Heart right ventricle (tissue), 16 donors: ENCODE results near the gene ID2. TPM values are rescaled to one million over a fixed set of nuclear protein-coding genes. Genes with fewer than 3 reads are reported as not detected.
A peak's percentile ranks its signal among the peaks of the same experiment; 100 is the strongest.

Source experiments
- ATAC-seq, 8 donors: fragments of 200-7000 bp; cut with Tn5 transposase; one replicate each; pipeline ENCODE4 v1.9.1; 2020; ENCODE audit warnings: mild to moderate bottlenecking in 8 of 8, moderate library complexity in 8 of 8, moderate number of reproducible peaks in 1 of 8
- DNase-seq, 2 donors: peaks; one replicate each; pipeline ENCODE4 v3.0.0-alpha.2; 2020
- H3K27ac ChIP-seq, 10 donors: fragments of 200-600 bp; sonication (generic) in 2 of 10; one replicate each; pipeline versions ENCODE4 v1.5.0 to v1.8.0; 2020 to 2022; ENCODE audit warnings: mild to moderate bottlenecking in 3 of 10
- H3K27me3 ChIP-seq, 7 donors: fragments of 200-600 bp; one replicate each; pipeline ENCODE4 v1.8.0; 2021 to 2022; ENCODE audit warnings: mild to moderate bottlenecking in 2 of 7
- H3K36me3 ChIP-seq, 9 donors: fragments of 200-600 bp; sonication (generic) in 1 of 9; one replicate each; pipeline versions ENCODE4 v1.5.0 to v1.8.0; 2020 to 2022; ENCODE audit warnings: mild to moderate bottlenecking in 2 of 9
- H3K4me1 ChIP-seq, 9 donors: fragments of 200-600 bp; sonication (generic) in 1 of 9; one replicate each; pipeline versions ENCODE4 v1.5.0 to v1.8.0; 2020 to 2022; ENCODE audit warnings: mild to moderate bottlenecking in 4 of 9
- H3K4me3 ChIP-seq, 10 donors: fragments of 200-600 bp; sonication (generic) in 2 of 10; one replicate each; pipeline versions ENCODE4 v1.5.0 to v1.8.0; 2020 to 2022; ENCODE audit warnings: mild to moderate bottlenecking in 7 of 10, moderate library complexity in 2 of 10
- H3K9me3 ChIP-seq, 11 donors: fragments of 200-600 bp in 10 of 11; sonication (generic) in 2 of 11; one replicate each; pipeline versions ENCODE4 v1.5.0 to v1.8.0; 2013 to 2022; ENCODE audit warnings: mild to moderate bottlenecking in 2 of 11, control low read depth in 1 of 11, moderate library complexity in 1 of 11
- WGBS, 2 donors: extraction: QIAGEN DNeasy Blood & Tissue Kit; methylation state at CpG; one replicate each; pipeline ENCODE4 v1.1.7; 2013; ENCODE audit warnings: inconsistent platforms in 1 of 2; 5-methylcytosine and 5-hydroxymethylcytosine counted together
- intact Hi-C, 10 donors: fragments of 100-400 bp; cut with DNase I; formaldehyde crosslinking; loops; one replicate each; pipeline versions ENCODE4 v1.11.1 to v1.14.2; 2022
- polyA plus RNA-seq, 2 donors: library from polyadenylated mRNA; stranded (reverse); fragments of 200-250 nt; gene quantifications; one replicate each; pipeline ENCODE4 v1.2.3, GENCODE V29; 2013
- total RNA-seq, 10 donors: library from RNA; stranded (reverse); fragmentation: NEBNext Ultra II Directional in 3 of 10; extraction: Animal tissue kit (Norgen Biotek cat#: 25700) in 3 of 10; gene quantifications; one replicate each; pipeline versions ENCODE4 v1.2.1 to v1.2.4, GENCODE V29; 2021 to 2023
- TF ChIP-seq, protein P1 (sequence below), 9 donors: fragments of 200-600 bp; sonication (generic) in 2 of 9; IDR thresholded peaks; one replicate each; pipeline versions ENCODE4 v1.5.0 to v1.8.0; 2021 to 2022; ENCODE audit warnings: antibody characterized with exemption in 9 of 9, mild to moderate bottlenecking in 5 of 9, moderate library complexity in 1 of 9
- donor health status: Arrhythmogenic right ventricular cardiomyopathy.
- donor health status: ischemic (EF 13 %, LVEDD 7.1; RV severe dilation, severe dysfunction).
- donor health status: healthy with polysubstance abuse.
- donor health status: DM: no; HTN: yes; CAD: no.
- donor health status: DM: no; HTN: no; CAD: no.
- donor health status: ischemic (EF 25% LVEDD 6.9; RV normal size, moderate dysfunction).
- donor health status: ischemic (EF 25% LVEDD 5.7; RV mildly dilated, moderate dysfunction).
- donor health status: healthy.
- donor health status: DM: yes; HTN: yes; CAD: no.
- donor health status: Ischemic cardiomyopathy.
- donor health status: ischemic (EF 35%, LVEDD 5.7; RV mildly dilated, moderate dysfunction).
- donor health status: nonischemic (EF 11% LVEDD 7.7; RV severe dilation, severe dysfunction).
- donor health status: DM: yes; HTN: yes; CAD: no.
- donor health status: PGD.
- donor health status: ischemic (EF 29% LVEDD 5.4; RV normal size, mild dysfunction).
- donor health status: nonischemic (EF 23%, LVEDD 6.1; RV moderate dilation, normal function).

Gene ID2
- total and polyA plus RNA-seq, 12 donors, result 20.8 to 113 (median 28.5) TPM

DNA sequence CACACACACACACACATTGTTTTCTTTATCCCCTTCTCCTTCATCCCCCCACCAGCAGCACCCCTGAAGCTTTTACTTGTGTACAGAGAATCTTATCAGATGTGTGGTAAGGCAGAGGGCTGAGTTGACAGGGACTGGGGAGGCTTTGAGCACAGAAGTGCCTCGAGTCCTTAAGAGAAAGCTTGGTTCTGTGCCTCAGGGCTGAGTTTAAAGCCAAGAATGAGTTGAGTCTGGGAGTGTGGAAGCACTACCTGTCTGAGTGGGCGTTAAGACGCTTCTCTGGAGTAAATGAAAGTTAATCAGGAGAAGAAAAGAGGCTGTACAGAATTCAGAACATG lies 2.7 kb downstream of the ID2 start:
- DNase-seq (no peak), ATAC-seq (no peak)
- 38 to 49% methylated on average over 3 of the region's 3 CpGs for WGBS, 2 donors
- H3K27ac ChIP-seq, result peak overlapping the region; percentile 21 to 89 (median 73)
- H3K27me3 ChIP-seq, result no peaks in the 10 kb centered on the region
- intact Hi-C loops, result loop anchor here in 9 of 10 donors (2.0 to 10.0 kb wide), 18 partner anchors 140 to 1590 kb away; no protein-coding TSS in a partner anchor
- peaks cover 0 to 34% (median 20%) of the 10 kb centered on the region in 9 donors for H3K4me1 ChIP-seq
- TF ChIP-seq, protein P1, sequence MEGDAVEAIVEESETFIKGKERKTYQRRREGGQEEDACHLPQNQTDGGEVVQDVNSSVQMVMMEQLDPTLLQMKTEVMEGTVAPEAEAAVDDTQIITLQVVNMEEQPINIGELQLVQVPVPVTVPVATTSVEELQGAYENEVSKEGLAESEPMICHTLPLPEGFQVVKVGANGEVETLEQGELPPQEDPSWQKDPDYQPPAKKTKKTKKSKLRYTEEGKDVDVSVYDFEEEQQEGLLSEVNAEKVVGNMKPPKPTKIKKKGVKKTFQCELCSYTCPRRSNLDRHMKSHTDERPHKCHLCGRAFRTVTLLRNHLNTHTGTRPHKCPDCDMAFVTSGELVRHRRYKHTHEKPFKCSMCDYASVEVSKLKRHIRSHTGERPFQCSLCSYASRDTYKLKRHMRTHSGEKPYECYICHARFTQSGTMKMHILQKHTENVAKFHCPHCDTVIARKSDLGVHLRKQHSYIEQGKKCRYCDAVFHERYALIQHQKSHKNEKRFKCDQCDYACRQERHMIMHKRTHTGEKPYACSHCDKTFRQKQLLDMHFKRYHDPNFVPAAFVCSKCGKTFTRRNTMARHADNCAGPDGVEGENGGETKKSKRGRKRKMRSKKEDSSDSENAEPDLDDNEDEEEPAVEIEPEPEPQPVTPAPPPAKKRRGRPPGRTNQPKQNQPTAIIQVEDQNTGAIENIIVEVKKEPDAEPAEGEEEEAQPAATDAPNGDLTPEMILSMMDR (IDR thresholded peaks at IDR 0.05), result no peak
- peaks cover 0 to 7% (median 0%) of the 10 kb centered on the region in 9 donors for H3K36me3 ChIP-seq
- H3K9me3 ChIP-seq, result no peaks in the 10 kb centered on the region
- peak overlapping the region; percentile 54 to 96 (median 80) for H3K4me3 ChIP-seq

DNA sequence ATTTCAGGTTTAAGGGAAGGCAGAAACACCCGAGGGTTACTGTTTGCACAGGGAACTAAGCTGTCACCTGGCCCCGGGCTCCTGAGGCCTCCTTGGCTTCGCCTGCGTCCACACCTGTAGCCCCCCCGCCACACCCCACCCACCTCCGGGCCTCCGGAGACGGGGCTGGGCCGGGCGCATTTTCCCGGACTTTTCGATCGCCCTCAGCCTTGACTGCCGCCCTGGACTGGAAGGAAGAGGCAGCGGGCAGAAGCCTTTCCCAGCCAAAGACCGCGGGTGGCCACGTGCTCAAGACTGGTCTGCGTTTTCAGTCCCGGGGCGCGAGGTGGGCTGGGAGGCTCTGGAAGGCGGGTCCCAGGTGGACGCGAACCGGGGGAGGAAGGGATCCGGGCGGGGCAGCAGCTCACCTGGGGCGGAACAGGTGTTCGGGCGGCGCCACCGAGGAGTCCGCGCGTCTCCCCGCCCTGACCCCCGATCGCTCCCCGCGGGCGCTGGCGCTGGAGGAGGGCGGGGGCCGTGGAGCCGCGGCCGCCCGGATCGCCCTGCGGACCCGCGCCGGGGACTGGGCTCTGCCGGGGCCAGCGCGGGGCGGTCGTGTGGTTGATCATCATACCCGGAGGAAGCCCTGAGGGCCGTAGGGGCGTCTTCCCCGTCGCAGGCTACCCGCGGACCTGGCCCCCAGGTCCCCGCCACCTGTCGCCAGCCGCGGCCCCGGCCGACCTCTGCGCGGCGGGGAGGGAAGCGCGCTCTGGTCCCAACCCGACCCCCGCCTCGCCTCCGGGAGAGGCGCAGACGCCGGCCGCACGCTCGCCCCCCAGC lies 3.2 kb downstream of the ID2 start:
- intact Hi-C loops, result loop anchor here (1.0 to 10.0 kb wide), 22 partner anchors 140 to 1590 kb away; no protein-coding TSS in a partner anchor
- DNase-seq (peak; percentile 43 to 61), ATAC-seq (peak in 2 of 8 donors; percentile 3 to 7)
- 2 to 3% methylated on average over 67 to 87 of the region's 87 CpGs for whole genome bisulfite sequencing, 2 donors
- peaks cover 0 to 28% (median 18%) of the 10 kb centered on the region in 9 donors for H3K4me1 ChIP-seq
- no peaks in the 10 kb centered on the region for H3K27me3 ChIP-seq
- H3K9me3 ChIP-seq, result no peaks in the 10 kb centered on the region
- H3K27ac ChIP-seq, result peak overlapping the region; percentile 21 to 89 (median 73)
- TF ChIP-seq, protein P1 (IDR thresholded peaks at IDR 0.05), result no peak
- H3K4me3 ChIP-seq, result peak overlapping the region; percentile 54 to 96 (median 80)
- peaks cover 0 to 7% (median 0%) of the 10 kb centered on the region in 9 donors for H3K36me3 ChIP-seq

DNA sequence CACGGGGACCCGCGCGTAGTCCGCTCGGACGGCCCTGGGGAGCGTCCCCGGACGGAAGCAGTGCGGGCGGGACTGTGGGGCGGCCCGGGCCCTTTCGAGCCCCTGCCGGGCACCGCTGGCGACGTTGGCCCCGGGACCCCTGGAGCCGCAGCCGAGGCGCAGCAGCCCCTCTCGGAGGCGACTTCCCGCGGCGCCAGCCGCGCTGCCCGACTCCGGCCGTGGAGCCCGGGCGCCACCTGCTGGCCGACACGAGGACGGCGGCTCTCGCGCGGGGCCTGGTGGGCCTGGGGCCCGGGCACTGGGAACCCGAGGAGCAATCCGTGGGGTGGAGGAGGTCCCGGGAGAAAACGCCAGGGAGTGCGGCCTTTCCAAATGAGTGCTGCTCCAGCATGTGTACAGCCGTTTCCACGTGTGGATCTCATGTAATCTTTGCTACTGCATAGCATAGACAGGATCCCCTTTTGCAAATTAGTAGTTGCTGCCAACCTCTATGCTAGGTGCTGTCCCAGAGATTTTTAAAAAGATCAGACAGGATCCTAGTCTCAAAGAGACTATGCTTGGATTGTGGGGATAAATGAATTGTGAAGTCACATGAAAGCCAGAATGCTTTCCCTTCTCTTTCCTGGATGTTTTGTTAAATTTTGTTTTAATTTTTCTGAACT lies 4.0 kb downstream of the ID2 start:
- Histone ChIP-seq H3K36me3 (peaks cover 0 to 7% (median 0%) of the 10 kb centered on the region in 9 donors), H3K4me3 (peak overlapping the region; percentile 54 to 96 (median 80)), H3K9me3 (no peaks in the 10 kb centered on the region), H3K4me1 (peaks cover 0 to 21% (median 11%) of the 10 kb centered on the region in 9 donors), H3K27me3 (no peaks in the 10 kb centered on the region), H3K27ac (peak overlapping the region; percentile 21 to 89 (median 73))
- TF ChIP-seq, protein P1 (IDR thresholded peaks at IDR 0.05), result peak; percentile 93 to 100 (median 99)
- intact Hi-C loops, result loop anchor here (1.0 to 10.0 kb wide), 19 partner anchors 141 to 1591 kb away; no protein-coding TSS in a partner anchor
- WGBS, 2 donors, result 0% methylated on average over 50 of the region's 50 CpGs
- ATAC-seq (peak in 6 of 8 donors; percentile 9 to 57 (median 35)), DNase-seq (peak; percentile 63 to 81)

DNA sequence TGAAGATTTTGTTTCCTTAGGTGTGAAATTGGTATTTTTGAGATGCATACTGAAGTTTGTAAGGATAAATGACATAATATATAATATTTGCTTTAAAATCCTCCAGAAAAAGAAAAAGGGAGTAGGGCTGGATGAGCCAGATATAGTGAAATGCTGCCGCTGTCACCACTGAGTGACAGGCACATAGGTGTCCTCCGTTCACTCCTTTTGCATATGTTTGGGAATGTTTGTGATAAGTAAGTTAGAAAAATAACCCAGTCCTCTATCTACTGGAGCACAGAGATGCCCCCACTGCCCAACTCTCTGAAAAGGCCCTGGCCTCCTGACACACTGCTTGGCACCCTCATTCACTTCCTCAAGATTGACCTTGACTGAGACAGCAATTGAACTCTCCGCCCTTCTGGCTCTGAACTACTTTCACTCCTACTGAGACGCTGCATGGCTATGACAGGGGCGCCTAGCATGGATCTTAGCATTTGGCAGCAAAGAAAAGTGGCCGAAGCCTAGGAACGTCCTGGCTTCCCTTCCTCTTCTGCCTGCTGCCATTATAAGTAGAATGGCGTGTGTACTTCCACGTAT lies 10.1 kb downstream of the ID2 start:
- no peak for ATAC-seq
- H3K9me3 ChIP-seq, result no peaks in the 10 kb centered on the region

More for the DNA sequence above, 10.1 kb downstream of the ID2 start:
- Histone ChIP-seq H3K27ac (no peak overlapping the region), H3K27me3 (peaks cover 0 to 17% (median 4%) of the 10 kb centered on the region in 7 donors), H3K4me1 (peaks cover 0 to 9% (median 0%) of the 10 kb centered on the region in 9 donors), H3K36me3 (no peaks in the 10 kb centered on the region), H3K4me3 (no peak overlapping the region)
- intact Hi-C loops, result no loop called here
- DNase-seq, result no peak
- TF ChIP-seq, protein P1 (IDR thresholded peaks at IDR 0.05), result no peak
- 90 to 94% methylated on average over 9 of the region's 9 CpGs for WGBS, 2 donors
